GM13976 (cell line): ENCODE results near the gene ACP5.
"Not testable (repeated sequence)": the region's sequence is repeated elsewhere in the genome, so short reads cannot be mapped to it uniquely, and the experiment has no call there.

ENCODE experiments used
- DNase-seq: peaks from one replicate; pipeline ENCODE4 v3.0.0; 2012; ENCODE audit warnings: low spot score
- in situ Hi-C: fragments of 300-500 bp; cut with MboI; formaldehyde crosslinking; loops from one replicate; pipeline ENCODE4 v1.12.0; 2022; ENCODE audit warnings: low sequenced_read_pairs, mixed read lengths, inconsistent platforms; ENCODE audit not compliant: unreplicated experiment
- TF ChIP-seq, protein P1 (sequence below): IDR thresholded peaks from 2 replicates; pipeline ENCODE4 v1.5.1; 2012; ENCODE audit warnings: borderline replicate concordance, mild to moderate bottlenecking; ENCODE audit not compliant: insufficient read depth; ENCODE audit errors: extremely low read depth, missing control alignments, control extremely low read depth

ACP5 gene

DNA sequence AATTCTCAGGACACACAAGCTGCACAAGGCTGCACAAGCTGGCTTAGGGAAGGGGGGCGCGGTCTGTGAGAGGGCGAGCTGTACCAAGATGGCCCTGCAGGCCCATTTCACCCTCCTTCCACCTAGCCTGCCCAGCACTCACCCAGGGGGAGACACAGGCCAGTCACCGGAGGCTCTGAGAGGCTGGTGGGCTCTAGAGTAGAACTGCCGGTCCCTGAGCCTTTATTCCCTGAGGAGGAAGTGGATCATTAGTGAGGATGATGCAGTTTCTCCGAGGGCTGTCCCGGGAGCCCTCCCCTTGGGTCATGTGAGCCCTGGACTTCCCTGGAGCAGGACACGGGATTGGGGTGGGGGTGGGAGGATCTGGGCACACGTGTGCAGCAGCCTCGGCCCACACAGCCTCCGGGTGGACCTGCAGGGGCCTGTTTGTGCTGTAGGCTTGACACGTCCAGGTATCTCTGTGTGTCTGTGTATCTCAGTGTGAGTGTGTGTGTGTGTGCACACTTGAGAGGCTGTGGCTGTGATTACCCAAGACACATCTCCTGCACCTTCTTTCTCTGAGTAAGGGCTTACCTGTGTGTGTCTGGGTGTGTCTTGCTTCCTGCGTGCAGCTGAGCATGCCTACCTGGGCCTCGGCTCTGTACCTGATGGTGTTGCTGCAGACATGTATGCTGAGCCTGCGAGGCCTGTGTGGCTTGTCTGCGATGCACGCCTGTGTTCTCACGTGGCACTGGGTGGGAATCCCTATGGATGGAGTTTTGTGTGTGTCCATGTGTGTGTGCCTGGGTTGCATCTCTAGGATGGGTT lies at the start of gene ACP5:
TSS of gene ACP5 (minus strand) at position 195 of the 807 bp plus-strand sequence. CDS start 328 bp downstream, outside the sequence.
- in situ Hi-C loops: no loop called here
- DNase-seq: no peak
- TF ChIP-seq, protein P1, sequence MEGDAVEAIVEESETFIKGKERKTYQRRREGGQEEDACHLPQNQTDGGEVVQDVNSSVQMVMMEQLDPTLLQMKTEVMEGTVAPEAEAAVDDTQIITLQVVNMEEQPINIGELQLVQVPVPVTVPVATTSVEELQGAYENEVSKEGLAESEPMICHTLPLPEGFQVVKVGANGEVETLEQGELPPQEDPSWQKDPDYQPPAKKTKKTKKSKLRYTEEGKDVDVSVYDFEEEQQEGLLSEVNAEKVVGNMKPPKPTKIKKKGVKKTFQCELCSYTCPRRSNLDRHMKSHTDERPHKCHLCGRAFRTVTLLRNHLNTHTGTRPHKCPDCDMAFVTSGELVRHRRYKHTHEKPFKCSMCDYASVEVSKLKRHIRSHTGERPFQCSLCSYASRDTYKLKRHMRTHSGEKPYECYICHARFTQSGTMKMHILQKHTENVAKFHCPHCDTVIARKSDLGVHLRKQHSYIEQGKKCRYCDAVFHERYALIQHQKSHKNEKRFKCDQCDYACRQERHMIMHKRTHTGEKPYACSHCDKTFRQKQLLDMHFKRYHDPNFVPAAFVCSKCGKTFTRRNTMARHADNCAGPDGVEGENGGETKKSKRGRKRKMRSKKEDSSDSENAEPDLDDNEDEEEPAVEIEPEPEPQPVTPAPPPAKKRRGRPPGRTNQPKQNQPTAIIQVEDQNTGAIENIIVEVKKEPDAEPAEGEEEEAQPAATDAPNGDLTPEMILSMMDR: no peak

DNA sequence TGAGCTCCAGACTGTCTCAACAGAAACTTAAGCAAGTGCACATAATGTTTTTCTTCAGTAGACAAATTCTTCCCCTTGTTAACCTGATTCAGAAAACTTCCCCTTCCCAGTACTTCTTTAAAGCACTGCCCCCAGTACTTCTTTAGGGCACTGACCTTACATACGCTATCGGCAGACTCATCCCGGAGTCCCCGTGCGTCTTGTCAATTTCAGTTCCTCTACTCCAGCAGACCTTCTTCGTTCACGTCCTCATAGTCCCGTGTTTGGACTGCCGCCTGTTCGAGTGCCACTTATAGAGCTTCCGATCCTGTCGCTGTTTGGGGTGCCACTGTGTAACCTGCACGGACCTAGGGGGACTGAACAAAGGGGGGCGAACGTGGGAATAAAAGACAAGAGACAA lies 48.8 kb upstream of the ACP5 start:
- no peak for DNase-seq
- in situ Hi-C loops: no loop called here
- TF ChIP-seq, protein P1: no peak

DNA sequence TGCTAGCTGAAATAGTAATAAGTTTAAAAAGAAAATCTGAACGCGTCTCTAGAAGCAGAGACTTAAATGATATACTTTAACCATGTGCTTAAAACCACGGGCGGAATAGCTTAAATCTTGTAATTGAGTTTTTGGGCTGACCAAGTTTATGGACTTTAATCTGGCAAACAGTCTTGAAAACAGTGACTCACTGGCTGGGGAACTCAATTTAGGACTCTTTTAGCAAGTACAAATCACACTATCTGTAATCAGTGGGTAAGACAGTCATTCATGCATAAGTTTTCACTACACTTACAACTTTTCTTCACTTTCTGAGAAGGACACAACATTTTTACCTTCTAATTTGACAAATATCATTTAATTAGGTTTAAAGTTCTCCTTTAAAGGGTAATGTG lies 46.6 kb upstream of the ACP5 start:
- TF ChIP-seq, protein P1: no peak
- in situ Hi-C loops: no loop called here
- no peak for DNase-seq

DNA sequence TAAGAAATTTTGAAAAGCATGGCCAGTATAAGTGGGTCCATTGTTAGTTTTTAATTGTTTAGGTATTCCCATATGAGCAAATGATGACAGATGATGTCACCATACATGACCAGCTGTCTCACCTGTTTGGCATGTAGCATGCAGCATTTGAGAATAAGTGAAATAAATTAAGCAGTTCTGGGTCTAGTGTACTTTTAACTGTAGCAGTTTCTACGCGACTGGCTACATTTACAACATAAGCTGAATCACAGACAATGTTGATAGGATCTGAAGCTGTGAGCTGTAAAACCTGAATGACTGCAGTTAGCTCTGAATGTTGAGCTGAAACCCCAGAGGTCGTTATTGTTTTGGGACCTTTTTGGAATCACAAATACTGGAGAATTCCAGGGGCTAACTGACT lies 45.0 kb upstream of the ACP5 start:
- in situ Hi-C loops, DNase-seq: not testable (repeated sequence)

DNA sequence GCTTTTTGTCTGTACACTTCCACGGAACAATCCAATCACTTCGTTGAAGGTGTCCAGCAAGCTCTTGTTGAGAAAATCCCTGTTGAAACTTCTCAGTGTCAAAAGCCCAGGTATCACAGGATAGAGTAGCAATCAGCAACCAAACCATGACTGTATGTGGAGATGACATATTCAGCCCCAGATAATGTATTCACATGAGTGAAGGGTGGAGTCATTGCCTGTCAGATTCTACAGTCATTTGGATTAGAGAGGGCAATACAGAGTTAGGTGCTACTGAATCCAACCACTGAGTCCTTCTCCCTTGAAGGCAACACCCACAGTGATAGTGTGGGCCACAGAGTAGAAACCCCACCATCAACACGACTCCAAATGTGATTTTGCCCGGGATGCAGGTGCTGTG lies 43.1 kb upstream of the ACP5 start:
- in situ Hi-C loops: no loop called here

DNA sequence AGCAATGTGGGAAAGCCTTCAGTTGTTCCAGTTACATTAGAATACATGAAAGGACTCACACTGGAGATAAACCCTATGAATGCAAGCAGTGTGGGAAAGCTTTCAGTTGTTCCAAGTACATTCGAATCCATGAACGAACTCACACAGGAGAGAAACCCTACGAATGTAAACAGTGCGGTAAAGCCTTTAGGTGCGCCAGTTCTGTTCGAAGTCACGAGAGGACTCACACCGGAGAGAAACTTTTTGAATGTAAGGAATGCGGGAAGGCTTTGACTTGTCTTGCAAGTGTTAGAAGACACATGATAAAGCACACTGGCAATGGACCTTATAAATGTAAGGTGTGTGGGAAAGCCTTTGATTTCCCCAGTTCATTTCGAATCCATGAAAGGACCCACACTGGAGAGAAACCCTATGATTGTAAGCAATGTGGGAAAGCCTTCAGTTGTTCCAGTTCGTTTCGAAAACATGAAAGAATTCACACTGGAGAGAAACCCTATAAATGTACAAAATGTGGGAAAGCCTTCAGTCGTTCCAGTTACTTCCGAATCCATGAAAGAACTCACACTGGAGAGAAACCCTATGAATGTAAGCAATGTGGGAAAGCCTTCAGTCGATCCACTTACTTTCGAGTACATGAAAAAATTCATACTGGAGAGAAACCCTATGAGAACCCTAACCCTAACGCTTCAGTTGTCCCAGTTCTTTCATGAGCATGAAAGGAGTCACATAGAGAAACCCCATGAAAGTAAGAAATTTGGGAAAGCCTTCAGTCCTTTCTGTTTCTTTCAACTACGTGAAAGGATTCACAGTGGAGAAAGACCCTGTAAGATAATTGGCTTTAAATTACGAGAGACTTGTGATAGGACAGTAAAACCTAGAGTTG lies 40.0 kb upstream of the ACP5 start:
- no peak for DNase-seq
- in situ Hi-C loops: no loop called here

More for the DNA sequence above, 43.1 kb upstream of the ACP5 start:
- no peak for DNase-seq
- TF ChIP-seq, protein P1: no peak

More for the DNA sequence above, 40.0 kb upstream of the ACP5 start:
- TF ChIP-seq, protein P1: no peak
